HCT116 (cell line): ENCODE results near the gene OR4D6. TPM values are rescaled to one million over a fixed set of nuclear protein-coding genes. Genes with fewer than 3 reads are reported as not detected.

Experiments used
- ATAC-seq: fragments of 200-7000 bp; cut with Tn5 transposase; 2 replicates; pipeline ENCODE4 v1.9.1; 2020; ENCODE audit warnings: mild to moderate bottlenecking, moderate library complexity
- BruUV-seq: library from RNA; stranded (reverse); fragments of 400-500 nt; replicated peaks from 2 replicates; lab custom pipeline; 2021; lab: Mats Ljungman, UMichigan
- CTCF ChIA-PET: fragments of 300-600 bp; sonication (Branson Sonifier 250); formaldehyde crosslinking; loops from one replicate; lab custom pipeline; 2021; ENCODE audit warnings: antibody characterized with exemption; lab: Charles Lee
- POLR2A ChIA-PET: fragments of 300-600, 350-600 bp; sonication (Branson Sonifier 250); formaldehyde crosslinking; loops from one replicate; lab custom pipeline; 2021; ENCODE audit warnings: antibody characterized with exemption; lab: Charles Lee
- RAD21 ChIA-PET, 2 experiments: fragments of 300-600 bp; sonication (Branson Sonifier 250); formaldehyde crosslinking; loops; one replicate each; lab custom pipeline; 2023; ENCODE audit warnings: low total read pairs in 2 of 2; ENCODE audit not compliant: uncharacterized antibody in 2 of 2, unreplicated experiment in 2 of 2, low non-redundant PET in 1 of 2; lab: Charles Lee
- DNase-seq: peaks from one replicate; pipeline ENCODE4 v3.0.0-alpha.2; 2010; ENCODE audit warnings: low read depth, low spot score
- H2AFZ ChIP-seq: fragments of 200-600 bp; shearing (Covaris generic), sonication (generic); 2 replicates; pipeline ENCODE4 v1.6.1; 2017; ENCODE audit warnings: low read depth, mixed run types, mixed read lengths, antibody characterized with exemption, low read length; ENCODE audit not compliant: poor library complexity, severe bottlenecking
- H3K27ac ChIP-seq: 2 replicates; pipeline ENCODE4 v1.5.1; 2012; ENCODE audit warnings: low read depth, low read length
- H3K27me3 ChIP-seq: fragments of 200-600 bp; sonication (generic); 2 replicates; pipeline ENCODE4 v1.6.1; 2016; ENCODE audit warnings: mixed run types, low read length, mixed read lengths; ENCODE audit not compliant: insufficient read depth
- H3K36me3 ChIP-seq, 2 experiments: fragments of 200-500 bp in 1 of 2; fragments of 200-600 bp in 1 of 2; sonication (Bioruptor generic) in 1 of 2; sonication (generic) in 1 of 2; 2 replicates each; pipeline versions ENCODE4 v1.5.1 to v1.6.1; 2014 to 2016; ENCODE audit warnings: low read length in 2 of 2, inconsistent platforms in 1 of 2, mixed read lengths in 1 of 2, mixed run types in 1 of 2; ENCODE audit not compliant: insufficient read depth in 2 of 2, control insufficient read depth in 1 of 2
- H3K4me1 ChIP-seq, 2 experiments: fragments of 200-600 bp in 1 of 2; sonication (generic) in 1 of 2; 2 replicates each; pipeline versions ENCODE4 v1.5.1 to v1.6.1; 2012 to 2017; ENCODE audit warnings: low read length in 2 of 2, inconsistent platforms in 1 of 2, mild to moderate bottlenecking in 1 of 2, mixed read lengths in 1 of 2, mixed run types in 1 of 2, moderate library complexity in 1 of 2; ENCODE audit not compliant: insufficient read depth in 2 of 2, control insufficient read depth in 1 of 2
- H3K4me2 ChIP-seq: fragments of 200-600 bp; sonication (generic); 2 replicates; pipeline ENCODE4 v1.6.1; 2017; ENCODE audit warnings: mixed run types, low read length, mixed read lengths
- H3K4me3 ChIP-seq, 2 experiments: fragments of 200-600 bp in 1 of 2; sonication (generic) in 1 of 2; replicated peaks in 1 of 2; 2 replicates each; pipeline ENCODE4 v1.5.1; 2011 to 2016; ENCODE audit warnings: low read length in 2 of 2, control low read depth in 1 of 2, low read depth in 1 of 2, mild to moderate bottlenecking in 1 of 2, mixed read lengths in 1 of 2, mixed run types in 1 of 2
- H3K79me2 ChIP-seq: fragments of 200-600 bp; sonication (generic); 2 replicates; pipeline ENCODE4 v1.6.1; 2017; ENCODE audit warnings: mild to moderate bottlenecking, mixed run types, low read length, moderate library complexity, mixed read lengths; ENCODE audit not compliant: insufficient read depth
- H3K9ac ChIP-seq: fragments of 200-600 bp; sonication (generic); 2 replicates; pipeline ENCODE4 v1.6.1; 2016; ENCODE audit warnings: low read length, mixed read lengths
- H3K9me2 ChIP-seq: fragments of 200-600 bp; sonication (generic), shearing (Covaris generic); 2 replicates; pipeline ENCODE4 v1.6.1; 2017; ENCODE audit warnings: mixed run types, mild to moderate bottlenecking, moderate library complexity; ENCODE audit not compliant: insufficient read depth
- H3K9me3 ChIP-seq, 2 experiments: fragments of 200-500 bp in 1 of 2; fragments of 200-600 bp in 1 of 2; sonication (Bioruptor generic) in 1 of 2; sonication (generic) in 1 of 2; 2 replicates each; pipeline ENCODE4 v1.6.1; 2014 to 2017; ENCODE audit warnings: low read length in 2 of 2, mixed read lengths in 2 of 2, inconsistent platforms in 1 of 2, low read depth in 1 of 2, mild to moderate bottlenecking in 1 of 2, mixed run types in 1 of 2, moderate library complexity in 1 of 2; ENCODE audit not compliant: control insufficient read depth in 1 of 2, insufficient read depth in 1 of 2
- H4K20me1 ChIP-seq: fragments of 200-600 bp; sonication (generic), shearing (Covaris generic); 2 replicates; pipeline ENCODE4 v1.6.1; 2017; ENCODE audit warnings: mixed run types, mild to moderate bottlenecking, moderate library complexity; ENCODE audit not compliant: insufficient read depth
- CBX3 ChIP-seq: IDR thresholded peaks from 2 replicates; pipeline ENCODE4 v1.6.1; 2012; ENCODE audit warnings: low read depth
- ELF1 ChIP-seq: IDR thresholded peaks from 2 replicates; pipeline ENCODE4 v1.6.1; 2012; ENCODE audit warnings: low read depth, borderline replicate concordance
- EZH2phosphoT487 ChIP-seq: fragments of 200-600 bp; IDR thresholded peaks from 2 replicates; pipeline ENCODE4 v1.6.1; 2018; ENCODE audit warnings: antibody characterized with exemption, borderline replicate concordance
- POLR2AphosphoS5 ChIP-seq: IDR thresholded peaks from 2 replicates; pipeline ENCODE4 v1.6.1; 2011; ENCODE audit warnings: mild to moderate bottlenecking, low read depth, low read length, moderate library complexity
- RAD21 ChIP-seq: IDR thresholded peaks from 2 replicates; pipeline ENCODE4 v1.6.1; 2012; ENCODE audit warnings: low read depth, mild to moderate bottlenecking
- REST ChIP-seq: IDR thresholded peaks from 2 replicates; pipeline ENCODE4 v1.6.1; 2012; ENCODE audit warnings: low read depth
- SIN3A ChIP-seq: IDR thresholded peaks from 2 replicates; pipeline ENCODE4 v1.6.1; 2012; ENCODE audit warnings: low read depth
- SRF ChIP-seq: IDR thresholded peaks from 2 replicates; pipeline ENCODE4 v1.6.1; 2012; ENCODE audit warnings: low read depth
- YY1 ChIP-seq: IDR thresholded peaks from 2 replicates; pipeline ENCODE4 v1.6.1; 2011; ENCODE audit warnings: low read length, low read depth, moderate library complexity, mild to moderate bottlenecking; ENCODE audit not compliant: insufficient replicate concordance; ENCODE audit errors: extremely low read depth
- ZBTB33 ChIP-seq: IDR thresholded peaks from 2 replicates; pipeline ENCODE4 v1.6.1; 2011; ENCODE audit warnings: mild to moderate bottlenecking, low read length, moderate library complexity; ENCODE audit not compliant: insufficient replicate concordance; ENCODE audit errors: extremely low read depth
- ZFX ChIP-seq: fragments of 450-650 bp; IDR thresholded peaks from 2 replicates; pipeline ENCODE4 v1.6.1; 2017
- ZNF274 ChIP-seq: fragments of 200-500 bp; sonication (Bioruptor generic); IDR thresholded peaks from 2 replicates; pipeline ENCODE4 v1.6.1; 2014; ENCODE audit warnings: mild to moderate bottlenecking, low read depth, low read length, inconsistent platforms
- intact Hi-C: fragments of 100-400 bp; cut with micrococcal nuclease; formaldehyde crosslinking; loops from 2 replicates; pipeline ENCODE4 v1.10.0; 2022
- total RNA-seq: library from RNA; stranded (reverse); gene quantifications from one replicate; pipeline ENCODE4 v1.2.1, GENCODE V29; 2021; ENCODE audit not compliant: unreplicated experiment
- TF ChIP-seq, protein P1 (sequence below), 3 experiments: fragments of 200-600 bp in 1 of 3; sonication (generic) in 1 of 3; IDR thresholded peaks in 2 of 3; conservative IDR thresholded peaks in 1 of 3; 2 replicates each; pipeline ENCODE4 v1.5.1; 2012 to 2017; ENCODE audit warnings: low read depth in 2 of 3, low read length in 2 of 3, antibody characterized with exemption in 1 of 3, borderline replicate concordance in 1 of 3, control low read depth in 1 of 3, mild to moderate bottlenecking in 1 of 3, mixed read lengths in 1 of 3, mixed run types in 1 of 3, moderate library complexity in 1 of 3; ENCODE audit not compliant: insufficient read depth in 1 of 3

OR4D6 gene
- total RNA-seq, 1 experiment from 2014 or later, result not detected

DNA sequence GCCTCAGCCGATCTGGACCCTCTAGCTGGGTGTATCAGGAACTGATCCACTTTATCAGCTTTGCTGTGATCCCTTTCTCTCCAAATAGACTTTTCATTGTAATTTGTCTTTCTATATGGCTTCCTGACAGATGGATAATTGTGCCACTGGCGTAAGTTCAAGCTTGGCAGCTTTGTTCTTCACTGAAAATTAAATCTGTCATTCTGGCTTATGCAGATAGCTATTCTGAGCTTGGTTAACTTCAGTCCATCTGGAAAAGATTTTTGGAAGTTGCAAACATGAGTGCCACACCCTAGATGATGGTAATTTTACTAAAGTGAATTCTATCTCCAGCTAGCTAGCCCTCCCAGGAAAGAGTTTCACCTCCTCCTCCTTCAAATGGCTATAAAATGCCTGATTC lies 38.6 kb upstream of the OR4D6 start (continued):
- TF ChIP-seq POLR2AphosphoS5, result no peak

GRCh38 chr11:59423835-59424234 lies 32.9 kb upstream of the OR4D6 start:
- RAD21 ChIA-PET, result no interaction called here
- Histone ChIP-seq H3K4me2 (no peak overlapping the region), H3K79me2 (no peaks in the 10 kb centered on the region), H2AFZ (no peak overlapping the region), H3K27ac (no peak overlapping the region), H3K9ac (no peak overlapping the region), H3K4me1 (no peaks in the 10 kb centered on the region), H3K4me3 (no peak overlapping the region), H3K27me3 (no peaks in the 10 kb centered on the region), H4K20me1 (no peaks in the 10 kb centered on the region), H3K9me2 (no peaks in the 10 kb centered on the region), H3K9me3 (no peaks in the 10 kb centered on the region), H3K36me3 (no peaks in the 10 kb centered on the region)
- CTCF ChIA-PET, result no interaction called here
- intact Hi-C loops, result no loop called here
- DNase-seq, result no peak
- BruUV-seq, result no TSS peak
- TF ChIP-seq ZBTB33 (no peak), CBX3 (no peak), EZH2phosphoT487 (no peak), RAD21 (no peak), REST (no peak), ELF1 (no peak), ZFX (no peak), SIN3A (no peak), SRF (no peak), YY1 (no peak), ZNF274 (no peak)
- TF ChIP-seq, protein P1, sequence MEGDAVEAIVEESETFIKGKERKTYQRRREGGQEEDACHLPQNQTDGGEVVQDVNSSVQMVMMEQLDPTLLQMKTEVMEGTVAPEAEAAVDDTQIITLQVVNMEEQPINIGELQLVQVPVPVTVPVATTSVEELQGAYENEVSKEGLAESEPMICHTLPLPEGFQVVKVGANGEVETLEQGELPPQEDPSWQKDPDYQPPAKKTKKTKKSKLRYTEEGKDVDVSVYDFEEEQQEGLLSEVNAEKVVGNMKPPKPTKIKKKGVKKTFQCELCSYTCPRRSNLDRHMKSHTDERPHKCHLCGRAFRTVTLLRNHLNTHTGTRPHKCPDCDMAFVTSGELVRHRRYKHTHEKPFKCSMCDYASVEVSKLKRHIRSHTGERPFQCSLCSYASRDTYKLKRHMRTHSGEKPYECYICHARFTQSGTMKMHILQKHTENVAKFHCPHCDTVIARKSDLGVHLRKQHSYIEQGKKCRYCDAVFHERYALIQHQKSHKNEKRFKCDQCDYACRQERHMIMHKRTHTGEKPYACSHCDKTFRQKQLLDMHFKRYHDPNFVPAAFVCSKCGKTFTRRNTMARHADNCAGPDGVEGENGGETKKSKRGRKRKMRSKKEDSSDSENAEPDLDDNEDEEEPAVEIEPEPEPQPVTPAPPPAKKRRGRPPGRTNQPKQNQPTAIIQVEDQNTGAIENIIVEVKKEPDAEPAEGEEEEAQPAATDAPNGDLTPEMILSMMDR (IDR thresholded peaks at IDR 0.05 in 2 of 3, conservative IDR thresholded peaks at IDR 0.05 in 1 of 3; ENCODE audit: borderline replicate concordance in 1 of 3, insufficient read depth in 1 of 3, low read depth in 2 of 3, low read length in 2 of 3), result no peak
- POLR2A ChIA-PET, result no interaction called here
- no peak for ATAC-seq
